GM23338 (cell line): ENCODE data around the gene CPEB2.

Experiments used
- EZH2 ChIP-seq: fragments of 200-600 bp; sonication (generic); IDR thresholded peaks from one replicate; pipeline ENCODE4 v1.8.0; 2017; ENCODE audit warnings: antibody characterized with exemption, mild to moderate bottlenecking, low read depth; ENCODE audit not compliant: unreplicated experiment
- EZH2phosphoT487 ChIP-seq: fragments of 200-600 bp; sonication (generic); IDR thresholded peaks from one replicate; pipeline ENCODE4 v1.8.1; 2018; ENCODE audit warnings: antibody characterized with exemption; ENCODE audit not compliant: unreplicated experiment
- JUNB ChIP-seq: IDR thresholded peaks from one replicate; pipeline ENCODE4 v1.6.1; 2016; ENCODE audit warnings: antibody characterized with exemption; ENCODE audit not compliant: unreplicated experiment
- POLR2AphosphoS5 ChIP-seq: IDR thresholded peaks from 2 replicates; pipeline ENCODE4 v1.6.1; 2016; ENCODE audit warnings: antibody characterized with exemption, low read depth
- TF ChIP-seq, protein P1 (sequence below), 2 experiments: fragments of 200-600 bp in 1 of 2; sonication (generic) in 1 of 2; conservative IDR thresholded peaks; 2 replicates each; pipeline versions ENCODE4 v1.5.1 to v1.6.1; 2016 to 2017; ENCODE audit warnings: antibody characterized with exemption in 2 of 2, low read depth in 2 of 2, mild to moderate bottlenecking in 2 of 2, moderate library complexity in 1 of 2
- TF ChIP-seq, protein P2 (sequence below): IDR thresholded peaks from one replicate; pipeline ENCODE4 v1.6.1; 2018; ENCODE audit warnings: antibody characterized with exemption; ENCODE audit not compliant: unreplicated experiment
- TF ChIP-seq, protein P3 (sequence below): IDR thresholded peaks from 2 replicates; pipeline ENCODE4 v1.6.1; 2016; ENCODE audit warnings: antibody characterized with exemption

DNA sequence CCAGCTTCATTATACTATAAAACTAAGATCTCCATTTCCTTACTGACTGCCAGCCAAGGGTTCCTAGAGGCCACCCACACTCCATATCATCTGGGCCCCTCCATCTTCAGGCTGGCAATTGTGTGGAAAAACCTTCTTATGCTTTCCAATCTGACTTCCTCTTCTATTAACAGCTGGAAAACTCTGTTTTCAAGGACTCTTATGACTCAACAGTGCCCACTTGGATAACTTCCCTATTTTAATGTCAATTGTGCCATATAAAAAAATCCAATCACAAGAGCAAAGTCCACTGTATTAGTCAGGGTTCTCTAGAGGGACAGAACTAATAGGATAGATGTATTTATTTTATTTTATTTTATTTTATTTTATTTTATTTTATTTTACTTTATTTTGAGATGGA lies 41.0 kb upstream of the CPEB2 start:
- no peak for TF ChIP-seq POLR2AphosphoS5
- TF ChIP-seq, protein P1, sequence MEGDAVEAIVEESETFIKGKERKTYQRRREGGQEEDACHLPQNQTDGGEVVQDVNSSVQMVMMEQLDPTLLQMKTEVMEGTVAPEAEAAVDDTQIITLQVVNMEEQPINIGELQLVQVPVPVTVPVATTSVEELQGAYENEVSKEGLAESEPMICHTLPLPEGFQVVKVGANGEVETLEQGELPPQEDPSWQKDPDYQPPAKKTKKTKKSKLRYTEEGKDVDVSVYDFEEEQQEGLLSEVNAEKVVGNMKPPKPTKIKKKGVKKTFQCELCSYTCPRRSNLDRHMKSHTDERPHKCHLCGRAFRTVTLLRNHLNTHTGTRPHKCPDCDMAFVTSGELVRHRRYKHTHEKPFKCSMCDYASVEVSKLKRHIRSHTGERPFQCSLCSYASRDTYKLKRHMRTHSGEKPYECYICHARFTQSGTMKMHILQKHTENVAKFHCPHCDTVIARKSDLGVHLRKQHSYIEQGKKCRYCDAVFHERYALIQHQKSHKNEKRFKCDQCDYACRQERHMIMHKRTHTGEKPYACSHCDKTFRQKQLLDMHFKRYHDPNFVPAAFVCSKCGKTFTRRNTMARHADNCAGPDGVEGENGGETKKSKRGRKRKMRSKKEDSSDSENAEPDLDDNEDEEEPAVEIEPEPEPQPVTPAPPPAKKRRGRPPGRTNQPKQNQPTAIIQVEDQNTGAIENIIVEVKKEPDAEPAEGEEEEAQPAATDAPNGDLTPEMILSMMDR (conservative IDR thresholded peaks at IDR 0.05; ENCODE audit: low read depth in 2 of 2), result no peak
- TF ChIP-seq JUNB, result no peak
- TF ChIP-seq, protein P2, sequence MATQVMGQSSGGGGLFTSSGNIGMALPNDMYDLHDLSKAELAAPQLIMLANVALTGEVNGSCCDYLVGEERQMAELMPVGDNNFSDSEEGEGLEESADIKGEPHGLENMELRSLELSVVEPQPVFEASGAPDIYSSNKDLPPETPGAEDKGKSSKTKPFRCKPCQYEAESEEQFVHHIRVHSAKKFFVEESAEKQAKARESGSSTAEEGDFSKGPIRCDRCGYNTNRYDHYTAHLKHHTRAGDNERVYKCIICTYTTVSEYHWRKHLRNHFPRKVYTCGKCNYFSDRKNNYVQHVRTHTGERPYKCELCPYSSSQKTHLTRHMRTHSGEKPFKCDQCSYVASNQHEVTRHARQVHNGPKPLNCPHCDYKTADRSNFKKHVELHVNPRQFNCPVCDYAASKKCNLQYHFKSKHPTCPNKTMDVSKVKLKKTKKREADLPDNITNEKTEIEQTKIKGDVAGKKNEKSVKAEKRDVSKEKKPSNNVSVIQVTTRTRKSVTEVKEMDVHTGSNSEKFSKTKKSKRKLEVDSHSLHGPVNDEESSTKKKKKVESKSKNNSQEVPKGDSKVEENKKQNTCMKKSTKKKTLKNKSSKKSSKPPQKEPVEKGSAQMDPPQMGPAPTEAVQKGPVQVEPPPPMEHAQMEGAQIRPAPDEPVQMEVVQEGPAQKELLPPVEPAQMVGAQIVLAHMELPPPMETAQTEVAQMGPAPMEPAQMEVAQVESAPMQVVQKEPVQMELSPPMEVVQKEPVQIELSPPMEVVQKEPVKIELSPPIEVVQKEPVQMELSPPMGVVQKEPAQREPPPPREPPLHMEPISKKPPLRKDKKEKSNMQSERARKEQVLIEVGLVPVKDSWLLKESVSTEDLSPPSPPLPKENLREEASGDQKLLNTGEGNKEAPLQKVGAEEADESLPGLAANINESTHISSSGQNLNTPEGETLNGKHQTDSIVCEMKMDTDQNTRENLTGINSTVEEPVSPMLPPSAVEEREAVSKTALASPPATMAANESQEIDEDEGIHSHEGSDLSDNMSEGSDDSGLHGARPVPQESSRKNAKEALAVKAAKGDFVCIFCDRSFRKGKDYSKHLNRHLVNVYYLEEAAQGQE, result no peak
- TF ChIP-seq EZH2, result no peak
- TF ChIP-seq, protein P3, sequence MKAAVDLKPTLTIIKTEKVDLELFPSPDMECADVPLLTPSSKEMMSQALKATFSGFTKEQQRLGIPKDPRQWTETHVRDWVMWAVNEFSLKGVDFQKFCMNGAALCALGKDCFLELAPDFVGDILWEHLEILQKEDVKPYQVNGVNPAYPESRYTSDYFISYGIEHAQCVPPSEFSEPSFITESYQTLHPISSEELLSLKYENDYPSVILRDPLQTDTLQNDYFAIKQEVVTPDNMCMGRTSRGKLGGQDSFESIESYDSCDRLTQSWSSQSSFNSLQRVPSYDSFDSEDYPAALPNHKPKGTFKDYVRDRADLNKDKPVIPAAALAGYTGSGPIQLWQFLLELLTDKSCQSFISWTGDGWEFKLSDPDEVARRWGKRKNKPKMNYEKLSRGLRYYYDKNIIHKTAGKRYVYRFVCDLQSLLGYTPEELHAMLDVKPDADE, result no peak
- TF ChIP-seq EZH2phosphoT487, result no peak
